K562 (cell line): ENCODE measurements around the gene AMDHD2. TPM values are rescaled to one million over a fixed set of nuclear protein-coding genes. Genes with fewer than 3 reads are reported as not detected.
A peak's percentile ranks its signal among the peaks of the same experiment; 100 is the strongest.

Experiments used
- ARID4B ChIP-seq: sonication (generic); formaldehyde crosslinking; IDR thresholded peaks from 2 replicates; pipeline ENCODE4 v1.8.0; 2022; ENCODE audit warnings: mild to moderate bottlenecking, missing genetic modification reagents
- ATF3 ChIP-seq, 2 experiments: fragments of 450-650 bp in 1 of 2; sonication (generic) in 1 of 2; formaldehyde crosslinking in 1 of 2; IDR thresholded peaks in 1 of 2; conservative IDR thresholded peaks in 1 of 2; 2 replicates each; pipeline versions ENCODE4 v1.6.1 to v1.8.1; 2016 to 2023; ENCODE audit warnings: mild to moderate bottlenecking in 2 of 2, moderate library complexity in 2 of 2, inconsistent platforms in 1 of 2, missing genetic modification reagents in 1 of 2
- COPS2 ChIP-seq: fragments of 450-650 bp; conservative IDR thresholded peaks from 2 replicates; pipeline ENCODE4 v1.6.1; 2016; ENCODE audit warnings: mild to moderate bottlenecking, moderate library complexity
- CSDE1 ChIP-seq, 2 experiments: fragments of 450-650 bp; IDR thresholded peaks; 2 replicates each; pipeline ENCODE4 v1.6.1; 2016; ENCODE audit warnings: mild to moderate bottlenecking in 1 of 2
- ELF1 ChIP-seq: fragments of 200-800 bp; sonication (Bioruptor generic); IDR thresholded peaks from 2 replicates; pipeline ENCODE4 v1.6.1; 2016; ENCODE audit warnings: missing genetic modification characterization, missing compliant biosample characterization
- EP400 ChIP-seq: fragments of 450-650 bp; IDR thresholded peaks from 2 replicates; pipeline ENCODE4 v1.6.1; 2017; ENCODE audit warnings: antibody characterized with exemption, mild to moderate bottlenecking, moderate library complexity
- JUNB ChIP-seq: fragments of 450-650 bp; formaldehyde crosslinking; conservative IDR thresholded peaks from 2 replicates; pipeline ENCODE4 v1.4.0; 2020; ENCODE audit warnings: mild to moderate bottlenecking
- KLF1 ChIP-seq: fragments of 450-650 bp; IDR thresholded peaks from 2 replicates; pipeline ENCODE4 v1.6.1; 2016; ENCODE audit warnings: missing genetic modification characterization, missing compliant biosample characterization
- MTA1 ChIP-seq: fragments of 450-650 bp; IDR thresholded peaks from 2 replicates; pipeline ENCODE4 v1.6.1; 2017; ENCODE audit warnings: borderline replicate concordance
- PML ChIP-seq: IDR thresholded peaks from 2 replicates; pipeline ENCODE4 v1.6.1; 2012; ENCODE audit warnings: low read length, inconsistent platforms
- SREBF1 ChIP-seq: fragments of 150-350 bp; IDR thresholded peaks from 2 replicates; pipeline ENCODE4 v1.6.1; 2014; ENCODE audit warnings: antibody characterized with exemption, low read depth, low read length, borderline replicate concordance
- SUPT5H ChIP-seq: fragments of 450-650 bp; IDR thresholded peaks from 2 replicates; pipeline ENCODE4 v1.6.1; 2016
- ZFX ChIP-seq: sonication (generic); formaldehyde crosslinking; IDR thresholded peaks from 2 replicates; pipeline ENCODE4 v1.8.0; 2022; ENCODE audit warnings: mild to moderate bottlenecking, missing genetic modification reagents, moderate library complexity
- ZNF133 ChIP-seq: fragments of 250-450 bp; sonication (Bioruptor Pico); IDR thresholded peaks from 2 replicates; pipeline ENCODE4 v1.4.0; 2020; ENCODE audit warnings: mild to moderate bottlenecking
- polyA plus RNA-seq, 8 experiments: library from polyadenylated mRNA; depleted of rRNA in 4 of 8; stranded (reverse) in 5 of 8; unstranded in 3 of 8; fragments of >200 nt; fragmentation: Nextera tagmentation in 2 of 8; fragmentation: Illumina TruSeq in 1 of 8; extraction: Ambion mirVana in 2 of 8; extraction: Trizol in 1 of 8; gene quantifications; 2 replicates each; pipeline versions ENCODE4 v1.2.1 to v1.2.3, GENCODE V29; 2011 to 2014; ENCODE audit warnings: inconsistent platforms in 1 of 8, missing spikeins in 1 of 8
- total RNA-seq, 7 experiments: library from RNA; depleted of rRNA in 6 of 7; stranded (reverse); fragments of >200 nt in 6 of 7; fragmentation: Illumina TruSeq in 2 of 7; extraction: Trizol in 2 of 7; gene quantifications; 2 replicates each; pipeline versions ENCODE4 v1.2.1 to v1.2.3, GENCODE V29; 2011 to 2021; ENCODE audit warnings: low replicate concordance in 1 of 7
- TF ChIP-seq, protein P1 (sequence below): fragments of 450-650 bp; IDR thresholded peaks from 2 replicates; pipeline ENCODE4 v1.6.1; 2018; ENCODE audit not compliant: partially characterized antibody
- TF ChIP-seq, protein P2 (sequence below): fragments of 250-450 bp; sonication (Bioruptor Pico); IDR thresholded peaks from 2 replicates; pipeline ENCODE4 v1.8.0; 2022; ENCODE audit warnings: moderate library complexity, mild to moderate bottlenecking, inconsistent platforms

The AMDHD2 gene
- total and polyA plus RNA-seq, 9 of the 15 experiments (the other 6 are each of a cell fraction or from before 2014, with no cell fraction given): 0.38 to 56.9 (median 18.3) TPM; not detected in 1

- peak; percentile 89; the same call in 1 of the 2 replicates for TF ChIP-seq SREBF1
- TF ChIP-seq, protein P1, sequence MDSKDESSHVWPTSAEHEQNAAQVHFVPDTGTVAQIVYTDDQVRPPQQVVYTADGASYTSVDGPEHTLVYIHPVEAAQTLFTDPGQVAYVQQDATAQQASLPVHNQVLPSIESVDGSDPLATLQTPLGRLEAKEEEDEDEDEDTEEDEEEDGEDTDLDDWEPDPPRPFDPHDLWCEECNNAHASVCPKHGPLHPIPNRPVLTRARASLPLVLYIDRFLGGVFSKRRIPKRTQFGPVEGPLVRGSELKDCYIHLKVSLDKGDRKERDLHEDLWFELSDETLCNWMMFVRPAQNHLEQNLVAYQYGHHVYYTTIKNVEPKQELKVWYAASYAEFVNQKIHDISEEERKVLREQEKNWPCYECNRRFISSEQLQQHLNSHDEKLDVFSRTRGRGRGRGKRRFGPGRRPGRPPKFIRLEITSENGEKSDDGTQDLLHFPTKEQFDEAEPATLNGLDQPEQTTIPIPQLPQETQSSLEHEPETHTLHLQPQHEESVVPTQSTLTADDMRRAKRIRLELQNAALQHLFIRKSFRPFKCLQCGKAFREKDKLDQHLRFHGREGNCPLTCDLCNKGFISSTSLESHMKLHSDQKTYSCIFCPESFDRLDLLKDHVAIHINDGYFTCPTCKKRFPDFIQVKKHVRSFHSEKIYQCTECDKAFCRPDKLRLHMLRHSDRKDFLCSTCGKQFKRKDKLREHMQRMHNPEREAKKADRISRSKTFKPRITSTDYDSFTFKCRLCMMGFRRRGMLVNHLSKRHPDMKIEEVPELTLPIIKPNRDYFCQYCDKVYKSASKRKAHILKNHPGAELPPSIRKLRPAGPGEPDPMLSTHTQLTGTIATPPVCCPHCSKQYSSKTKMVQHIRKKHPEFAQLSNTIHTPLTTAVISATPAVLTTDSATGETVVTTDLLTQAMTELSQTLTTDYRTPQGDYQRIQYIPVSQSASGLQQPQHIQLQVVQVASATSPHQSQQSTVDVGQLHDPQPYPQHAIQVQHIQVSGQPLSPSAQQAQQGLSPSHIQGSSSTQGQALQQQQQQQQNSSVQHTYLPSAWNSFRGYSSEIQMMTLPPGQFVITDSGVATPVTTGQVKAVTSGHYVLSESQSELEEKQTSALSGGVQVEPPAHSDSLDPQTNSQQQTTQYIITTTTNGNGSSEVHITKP: peak; percentile 98
- peak; percentile 89 for TF ChIP-seq ATF3 (IDR thresholded peaks at IDR 0.05)
- TF ChIP-seq ATF3 (CRISPR knock-in tag; conservative IDR thresholded peaks at IDR 0.05): no peak
- TF ChIP-seq COPS2: no peak
- TF ChIP-seq JUNB (CRISPR knock-in tag): 0 out of 2 replicates have a peak, but pooled peaks have one; percentile 27
- no peak; a peak in 1 of 4 replicates for TF ChIP-seq CSDE1 (IDR thresholded peaks at IDR 0.05)
- no peak; the same call in 1 of the 2 replicates for TF ChIP-seq ELF1 (tag)
- no peak for TF ChIP-seq ZNF133 (CRISPR knock-in tag)
- TF ChIP-seq EP400: peak; percentile 71; the same call in 1 of the 2 replicates
- TF ChIP-seq, protein P2, sequence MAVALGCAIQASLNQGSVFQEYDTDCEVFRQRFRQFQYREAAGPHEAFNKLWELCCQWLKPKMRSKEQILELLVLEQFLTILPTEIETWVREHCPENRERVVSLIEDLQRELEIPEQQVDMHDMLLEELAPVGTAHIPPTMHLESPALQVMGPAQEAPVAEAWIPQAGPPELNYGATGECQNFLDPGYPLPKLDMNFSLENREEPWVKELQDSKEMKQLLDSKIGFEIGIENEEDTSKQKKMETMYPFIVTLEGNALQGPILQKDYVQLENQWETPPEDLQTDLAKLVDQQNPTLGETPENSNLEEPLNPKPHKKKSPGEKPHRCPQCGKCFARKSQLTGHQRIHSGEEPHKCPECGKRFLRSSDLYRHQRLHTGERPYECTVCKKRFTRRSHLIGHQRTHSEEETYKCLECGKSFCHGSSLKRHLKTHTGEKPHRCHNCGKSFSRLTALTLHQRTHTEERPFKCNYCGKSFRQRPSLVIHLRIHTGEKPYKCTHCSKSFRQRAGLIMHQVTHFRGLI (CRISPR knock-in tag): no peak
- peak; percentile 81; the same call in 1 of the 2 replicates for TF ChIP-seq KLF1 (tag)
- peak; percentile 72; the same call in 1 of the 2 replicates for TF ChIP-seq PML
- TF ChIP-seq MTA1: no peak
- TF ChIP-seq SUPT5H: peak; percentile 94
- peak; percentile 76; the same call in 1 of the 2 replicates for TF ChIP-seq ARID4B
- peak; percentile 67 for TF ChIP-seq ZFX
Observed at GRCh38 chr16:2513405-2514332, 6.5 kb upstream of the AMDHD2 start, which contains the start of gene ATP6V0C (continued).
